Uterus (tissue), 2 donors: ENCODE measurements around the gene TBC1D19.

Experiments
- POLR2A ChIP-seq, 2 donors: fragments of 450-650 bp; IDR thresholded peaks; one replicate each; pipeline ENCODE4 v1.6.1; 2016; ENCODE audit warnings: antibody characterized with exemption in 2 of 2, mild to moderate bottlenecking in 1 of 2, moderate library complexity in 1 of 2
- TF ChIP-seq, protein P1 (sequence below), 4 experiments: fragments of 200-600 bp in 2 of 4; fragments of 450-650 bp in 2 of 4; sonication (generic) in 2 of 4; IDR thresholded peaks; one replicate each; pipeline ENCODE4 v1.5.1; 2016 to 2019; ENCODE audit warnings: antibody characterized with exemption in 4 of 4, mild to moderate bottlenecking in 2 of 4, moderate library complexity in 1 of 4

- TF ChIP-seq, protein P1, sequence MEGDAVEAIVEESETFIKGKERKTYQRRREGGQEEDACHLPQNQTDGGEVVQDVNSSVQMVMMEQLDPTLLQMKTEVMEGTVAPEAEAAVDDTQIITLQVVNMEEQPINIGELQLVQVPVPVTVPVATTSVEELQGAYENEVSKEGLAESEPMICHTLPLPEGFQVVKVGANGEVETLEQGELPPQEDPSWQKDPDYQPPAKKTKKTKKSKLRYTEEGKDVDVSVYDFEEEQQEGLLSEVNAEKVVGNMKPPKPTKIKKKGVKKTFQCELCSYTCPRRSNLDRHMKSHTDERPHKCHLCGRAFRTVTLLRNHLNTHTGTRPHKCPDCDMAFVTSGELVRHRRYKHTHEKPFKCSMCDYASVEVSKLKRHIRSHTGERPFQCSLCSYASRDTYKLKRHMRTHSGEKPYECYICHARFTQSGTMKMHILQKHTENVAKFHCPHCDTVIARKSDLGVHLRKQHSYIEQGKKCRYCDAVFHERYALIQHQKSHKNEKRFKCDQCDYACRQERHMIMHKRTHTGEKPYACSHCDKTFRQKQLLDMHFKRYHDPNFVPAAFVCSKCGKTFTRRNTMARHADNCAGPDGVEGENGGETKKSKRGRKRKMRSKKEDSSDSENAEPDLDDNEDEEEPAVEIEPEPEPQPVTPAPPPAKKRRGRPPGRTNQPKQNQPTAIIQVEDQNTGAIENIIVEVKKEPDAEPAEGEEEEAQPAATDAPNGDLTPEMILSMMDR (IDR thresholded peaks at IDR 0.05), result no peak
- TF ChIP-seq POLR2A (IDR thresholded peaks at IDR 0.05), result no peak
These were observed 133.4 kb downstream of the TBC1D19 start for GRCh38 chr4:26717332-26717731.
